Nephron progenitor cell (in vitro differentiated cells): Measurements from ENCODE around the gene FASN.

Experiments
- DNase-seq: peaks from one replicate; pipeline ENCODE4 v3.0.0; 2021
- H3K27ac Mint-ChIP-seq: 2 replicates; pipeline ENCODE4 v1.8.0; 2021; ENCODE audit warnings: mild to moderate bottlenecking, moderate library complexity, mixed read lengths
- H3K27me3 Mint-ChIP-seq: 2 replicates; pipeline ENCODE4 v1.8.0; 2021; ENCODE audit warnings: mild to moderate bottlenecking, low read depth, mixed read lengths; ENCODE audit not compliant: poor library complexity
- H3K36me3 Mint-ChIP-seq: 2 replicates; pipeline ENCODE4 v1.8.0; 2021; ENCODE audit warnings: low read depth, mixed read lengths
- H3K4me1 Mint-ChIP-seq: 2 replicates; pipeline ENCODE4 v1.8.0; 2021; ENCODE audit warnings: mixed read lengths
- H3K4me3 Mint-ChIP-seq: 2 replicates; pipeline ENCODE4 v1.8.0; 2021; ENCODE audit warnings: mild to moderate bottlenecking, moderate library complexity, mixed read lengths
- H3K9me3 Mint-ChIP-seq: 2 replicates; pipeline ENCODE4 v1.8.0; 2021; ENCODE audit warnings: mild to moderate bottlenecking, moderate library complexity, mixed read lengths
- TF ChIP-seq, protein P1 (sequence below): fragments of 200-600 bp; sonication (generic); IDR thresholded peaks from 2 replicates; pipeline ENCODE4 v1.5.0; 2021; ENCODE audit warnings: antibody characterized with exemption

The FASN gene

DNA sequence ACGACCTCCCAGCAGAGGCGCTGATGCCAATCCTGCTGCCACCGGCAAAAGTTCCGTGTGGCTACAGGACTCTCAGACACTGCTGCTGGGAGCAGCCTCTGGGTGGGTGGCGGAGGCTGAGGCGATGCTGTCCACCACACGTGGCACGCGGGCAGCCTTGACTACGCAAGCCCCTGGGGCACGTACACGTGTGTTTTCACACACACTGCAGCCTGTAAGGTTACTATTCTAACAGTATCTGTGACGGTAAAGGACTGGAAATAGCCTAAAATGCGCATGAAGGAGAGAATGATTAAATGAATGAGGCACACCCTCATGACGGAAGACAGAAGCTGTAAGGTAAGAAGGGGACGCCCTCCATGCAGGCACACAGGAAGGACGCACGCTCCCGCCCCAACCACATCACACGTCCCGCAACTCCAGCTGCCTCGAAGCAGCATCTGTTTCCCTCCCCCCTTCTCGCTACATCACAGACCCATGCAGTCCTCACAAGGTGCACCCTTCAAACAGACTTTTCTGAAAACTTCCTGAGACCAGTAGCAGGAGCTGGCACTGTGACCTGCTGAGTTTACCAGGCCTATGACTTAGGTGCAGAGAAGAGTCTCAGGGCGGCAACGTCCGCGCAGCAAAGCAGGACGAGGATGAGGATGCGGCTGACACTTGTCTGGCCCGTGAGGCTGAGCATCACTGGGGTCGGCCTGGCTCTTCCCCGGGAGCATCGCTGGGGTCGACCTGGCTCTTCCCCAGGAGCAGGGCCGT, 28.7 kb upstream of the FASN start:
- TF ChIP-seq, protein P1, sequence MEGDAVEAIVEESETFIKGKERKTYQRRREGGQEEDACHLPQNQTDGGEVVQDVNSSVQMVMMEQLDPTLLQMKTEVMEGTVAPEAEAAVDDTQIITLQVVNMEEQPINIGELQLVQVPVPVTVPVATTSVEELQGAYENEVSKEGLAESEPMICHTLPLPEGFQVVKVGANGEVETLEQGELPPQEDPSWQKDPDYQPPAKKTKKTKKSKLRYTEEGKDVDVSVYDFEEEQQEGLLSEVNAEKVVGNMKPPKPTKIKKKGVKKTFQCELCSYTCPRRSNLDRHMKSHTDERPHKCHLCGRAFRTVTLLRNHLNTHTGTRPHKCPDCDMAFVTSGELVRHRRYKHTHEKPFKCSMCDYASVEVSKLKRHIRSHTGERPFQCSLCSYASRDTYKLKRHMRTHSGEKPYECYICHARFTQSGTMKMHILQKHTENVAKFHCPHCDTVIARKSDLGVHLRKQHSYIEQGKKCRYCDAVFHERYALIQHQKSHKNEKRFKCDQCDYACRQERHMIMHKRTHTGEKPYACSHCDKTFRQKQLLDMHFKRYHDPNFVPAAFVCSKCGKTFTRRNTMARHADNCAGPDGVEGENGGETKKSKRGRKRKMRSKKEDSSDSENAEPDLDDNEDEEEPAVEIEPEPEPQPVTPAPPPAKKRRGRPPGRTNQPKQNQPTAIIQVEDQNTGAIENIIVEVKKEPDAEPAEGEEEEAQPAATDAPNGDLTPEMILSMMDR: no peak
- no peaks in the 10 kb centered on the region for H3K27me3 Mint-ChIP-seq
- no peak overlapping the region for H3K4me3 Mint-ChIP-seq
- no peak for DNase-seq
- H3K36me3 Mint-ChIP-seq: peaks cover 37% of the 10 kb centered on the region
- no peaks in the 10 kb centered on the region for H3K9me3 Mint-ChIP-seq
- H3K4me1 Mint-ChIP-seq: peaks cover 11% of the 10 kb centered on the region
- H3K27ac Mint-ChIP-seq: no peak overlapping the region

DNA sequence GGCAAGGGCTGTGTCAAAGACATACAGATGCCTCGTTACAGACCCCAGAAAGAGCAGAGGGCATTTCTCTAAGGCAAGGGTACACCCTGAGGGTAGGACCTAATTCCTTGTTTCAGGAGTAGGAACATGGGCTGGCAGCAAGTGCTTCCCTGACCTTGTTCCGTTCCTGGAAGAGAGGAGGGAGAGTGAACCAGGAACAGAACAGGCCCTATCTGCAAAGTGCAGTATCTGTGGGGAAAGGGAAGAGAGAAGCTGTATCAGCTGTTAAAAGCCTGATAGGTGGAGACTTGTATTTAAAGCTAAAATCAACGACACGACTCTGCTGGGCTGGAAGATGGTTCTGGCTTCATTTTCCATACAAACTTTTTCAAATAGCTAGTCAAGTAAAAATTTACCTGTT, 26.1 kb upstream of the FASN start:
- Mint-ChIP-seq H3K9me3 (no peaks in the 10 kb centered on the region), H3K27ac (peak overlapping the region; percentile 64), H3K4me3 (no peak overlapping the region), H3K27me3 (no peaks in the 10 kb centered on the region), H3K4me1 (peaks cover 26% of the 10 kb centered on the region), H3K36me3 (peaks cover 37% of the 10 kb centered on the region)
- no peak for DNase-seq
- TF ChIP-seq, protein P1: no peak

DNA sequence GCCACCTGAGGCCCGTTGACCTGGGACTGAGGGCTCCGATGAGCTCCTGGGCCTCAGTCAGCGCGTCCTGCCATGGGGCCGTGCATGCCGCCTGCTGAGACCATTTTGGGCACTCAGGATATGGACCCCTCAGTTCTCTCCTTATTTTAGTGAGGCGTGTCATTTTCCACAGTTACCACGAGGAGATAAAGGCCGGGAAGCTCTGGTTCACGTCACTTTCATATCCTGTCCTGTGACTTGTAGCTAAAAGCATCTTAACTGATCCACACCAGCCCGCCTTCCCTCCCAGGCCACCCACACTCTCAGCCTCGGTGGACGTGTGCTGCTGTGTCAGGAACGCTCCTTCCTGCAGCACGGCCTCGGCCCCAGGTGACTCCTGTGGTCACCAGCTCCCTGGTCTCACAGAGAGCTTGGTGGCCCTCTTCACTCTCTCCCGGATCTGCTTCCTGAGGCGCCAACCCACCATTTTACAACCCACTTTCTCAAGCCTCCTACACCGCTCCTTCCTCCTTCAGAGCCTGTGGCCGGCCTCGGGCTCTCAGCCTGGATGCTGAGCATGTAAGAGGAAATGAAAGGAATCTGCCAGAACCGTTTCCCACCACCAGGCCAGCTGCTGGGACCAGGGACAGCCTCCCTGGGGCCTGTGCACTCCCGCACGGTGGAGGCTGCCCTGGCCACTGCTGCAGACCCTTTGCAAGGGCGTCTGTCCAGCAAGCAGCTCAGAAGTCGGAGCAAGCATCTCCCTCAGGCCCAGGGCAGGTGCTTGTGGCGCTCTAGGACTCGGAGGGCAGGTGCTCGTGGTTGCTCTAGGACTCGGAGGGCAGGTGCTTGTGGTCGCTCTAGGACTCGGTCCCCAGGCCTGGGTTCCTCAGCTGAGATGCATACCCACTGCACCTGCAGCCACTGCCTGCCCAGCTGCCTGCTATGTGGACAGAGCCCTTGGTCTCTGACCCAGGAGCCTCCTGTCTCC, 23.9 kb upstream of the FASN start:
- no peak for DNase-seq
- peaks cover 37% of the 10 kb centered on the region for H3K36me3 Mint-ChIP-seq
- H3K4me3 Mint-ChIP-seq: peak overlapping the region; percentile 23
- TF ChIP-seq, protein P1: no peak
- peak overlapping the region; percentile 94 for H3K27ac Mint-ChIP-seq
- H3K9me3 Mint-ChIP-seq: no peaks in the 10 kb centered on the region
- peaks cover 48% of the 10 kb centered on the region for H3K4me1 Mint-ChIP-seq
- no peaks in the 10 kb centered on the region for H3K27me3 Mint-ChIP-seq

DNA sequence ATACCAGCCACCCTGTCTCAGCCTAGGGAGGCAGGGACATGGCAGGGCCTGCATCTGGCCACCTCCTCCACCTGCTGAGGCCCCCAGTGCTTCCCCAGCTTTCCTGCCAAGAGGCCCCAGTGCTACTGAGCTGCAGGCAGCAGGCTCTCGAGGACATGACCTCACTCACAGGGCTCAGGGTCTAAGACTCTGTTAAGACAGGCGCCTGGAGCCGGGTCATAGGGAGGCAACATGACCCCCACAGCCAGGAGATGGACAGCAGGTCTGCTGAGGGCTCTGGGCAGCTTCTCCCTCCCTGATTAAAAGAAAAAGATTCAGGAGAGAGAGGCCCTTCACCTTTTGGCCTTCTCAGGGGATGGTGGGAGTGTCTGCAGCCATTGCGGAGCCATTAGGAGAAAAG, 23.2 kb upstream of the FASN start:
- H3K4me3 Mint-ChIP-seq: no peak overlapping the region
- no peaks in the 10 kb centered on the region for H3K27me3 Mint-ChIP-seq
- TF ChIP-seq, protein P1: no peak

DNA sequence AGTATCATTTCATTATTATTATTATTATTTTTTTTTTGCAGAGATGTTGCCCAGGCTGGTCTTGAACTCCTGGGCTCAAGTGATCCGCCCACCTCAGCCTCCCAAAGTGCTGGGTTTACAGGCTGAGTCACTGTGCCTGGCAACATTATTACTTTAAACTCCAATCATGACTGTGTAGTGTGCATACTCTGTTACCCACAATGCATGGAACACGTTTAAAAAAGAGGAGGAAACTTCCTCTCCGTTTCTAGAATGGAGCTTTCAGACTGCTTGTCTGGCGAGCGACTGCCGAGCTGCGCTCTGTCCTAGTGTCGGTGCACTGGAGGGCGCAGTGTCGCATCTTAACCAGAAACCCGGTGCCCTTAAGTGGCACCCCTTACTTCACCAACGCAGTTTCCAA, 22.1 kb upstream of the FASN start:
- peaks cover 55% of the 10 kb centered on the region for H3K4me1 Mint-ChIP-seq
- H3K4me3 Mint-ChIP-seq: no peak overlapping the region
- no peak overlapping the region for H3K27ac Mint-ChIP-seq
- TF ChIP-seq, protein P1: no peak
- no peak for DNase-seq
- no peaks in the 10 kb centered on the region for H3K9me3 Mint-ChIP-seq
- H3K27me3 Mint-ChIP-seq: no peaks in the 10 kb centered on the region
- peaks cover 21% of the 10 kb centered on the region for H3K36me3 Mint-ChIP-seq

More for the DNA sequence above, 23.2 kb upstream of the FASN start:
- peaks cover 55% of the 10 kb centered on the region for H3K4me1 Mint-ChIP-seq
- no peak for DNase-seq
- no peaks in the 10 kb centered on the region for H3K9me3 Mint-ChIP-seq
- peaks cover 30% of the 10 kb centered on the region for H3K36me3 Mint-ChIP-seq
- H3K27ac Mint-ChIP-seq: peak overlapping the region; percentile 94
